Measurements from ENCODE around the gene EYA4.

DNA sequence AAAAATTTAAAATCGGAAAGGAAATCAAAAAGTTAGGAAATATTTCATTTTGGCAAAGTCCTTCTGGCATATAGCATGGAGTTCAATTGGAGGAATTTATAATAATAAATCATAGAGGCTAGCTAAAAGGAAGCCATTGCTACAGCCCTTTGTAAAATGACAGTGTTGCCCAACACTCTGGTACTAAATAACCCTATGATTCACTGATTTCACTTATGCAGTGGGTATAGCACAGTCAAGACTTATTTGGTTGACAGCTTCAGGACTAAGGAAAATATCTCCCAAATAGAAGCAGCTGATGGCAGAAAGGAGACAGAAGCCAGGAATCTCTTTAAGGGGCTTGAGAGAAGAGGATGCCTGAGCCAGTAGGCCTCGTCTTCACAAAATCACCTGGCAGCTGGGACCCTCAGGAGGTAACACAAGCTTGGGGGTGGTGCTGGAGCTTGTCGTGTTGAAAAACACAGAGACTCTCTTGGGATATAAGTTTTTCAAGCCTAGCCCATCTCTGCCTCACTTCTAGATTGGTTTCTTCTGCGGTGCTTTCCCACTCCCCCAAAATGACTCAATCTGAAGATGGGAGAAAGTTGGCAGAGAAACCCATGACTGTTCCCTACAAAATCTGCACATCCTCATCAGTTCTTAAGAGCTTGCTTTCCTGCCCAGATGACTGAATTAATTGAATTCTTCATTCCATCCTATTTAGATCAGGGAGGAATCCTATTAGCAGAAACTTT is 38.4 kb upstream of the EYA4 start:
- no peak for TF ChIP-seq CTCF (IDR thresholded peaks at IDR 0.05)
- no peak for TF ChIP-seq POLR2A (IDR thresholded peaks at IDR 0.05)
- no peak for TF ChIP-seq POLR2AphosphoS5 (IDR thresholded peaks at IDR 0.05)
